ENCODE data around the gene PSD4.

PSD4 gene

GRCh38 chr2:113173542-113174375 lies at the start of gene PSD4:
PSD4 (plus strand) TSS chr2:113173971; CDS start chr2:113182457, 8,486 bp downstream.
- no peak for DNase-seq

- DNase-seq = no peak
These were observed 49.4 kb upstream of the PSD4 start for GRCh38 chr2:113124181-113124961.

GRCh38 chr2:113124984-113125855 lies 48.6 kb upstream of the PSD4 start:
- DNase-seq = no peak

GRCh38 chr2:113126845-113127645 lies 46.7 kb upstream of the PSD4 start, which contains the start of gene IL1RN:
IL1RN (plus strand) TSS chr2:113127598; CDS start chr2:113127625, 27 bp downstream.
- no peak for DNase-seq

- no peak for DNase-seq
These were observed 45.9 kb upstream of the PSD4 start for GRCh38 chr2:113127646-113128570.

GRCh38 chr2:113129519-113130078 lies 44.2 kb upstream of the PSD4 start:
- DNase-seq = no peak

- no peak for DNase-seq
These were observed 42.2 kb upstream of the PSD4 start for GRCh38 chr2:113131352-113132185.

GRCh38 chr2:113132414-113133021 lies 41.3 kb upstream of the PSD4 start:
- DNase-seq = no peak

GRCh38 chr2:113133704-113134598 lies 39.8 kb upstream of the PSD4 start:
- no peak for DNase-seq

- DNase-seq = no peak
These were observed 39.1 kb upstream of the PSD4 start for GRCh38 chr2:113134717-113135116.

- DNase-seq = no peak
These were observed 38.5 kb upstream of the PSD4 start for GRCh38 chr2:113135317-113135716.

- DNase-seq = peak; percentile 25
These were observed 36.7 kb upstream of the PSD4 start for GRCh38 chr2:113136828-113137775.

- DNase-seq = no peak
These were observed 35.9 kb upstream of the PSD4 start for GRCh38 chr2:113137827-113138226.

- peak; percentile 64 for DNase-seq
These were observed 35.1 kb upstream of the PSD4 start for GRCh38 chr2:113138428-113139322.

GRCh38 chr2:113141451-113141850 lies 32.3 kb upstream of the PSD4 start:
- no peak for DNase-seq

GRCh38 chr2:113142290-113142689 lies 31.5 kb upstream of the PSD4 start:
- DNase-seq = no peak
